GM19467 (cell line): ENCODE data around the gene BUB3.
"Not testable (repeated sequence)": the region's sequence is repeated elsewhere in the genome, so short reads cannot be mapped to it uniquely, and the experiment has no call there.

Source experiments
- ATAC-seq: cut with Tn5 transposase; IDR thresholded peaks from one replicate; pipeline ENCODE4 v1.9.1; 2021; ENCODE audit warnings: mild to moderate bottlenecking, moderate library complexity; ENCODE audit not compliant: unreplicated experiment

BUB3 gene

DNA sequence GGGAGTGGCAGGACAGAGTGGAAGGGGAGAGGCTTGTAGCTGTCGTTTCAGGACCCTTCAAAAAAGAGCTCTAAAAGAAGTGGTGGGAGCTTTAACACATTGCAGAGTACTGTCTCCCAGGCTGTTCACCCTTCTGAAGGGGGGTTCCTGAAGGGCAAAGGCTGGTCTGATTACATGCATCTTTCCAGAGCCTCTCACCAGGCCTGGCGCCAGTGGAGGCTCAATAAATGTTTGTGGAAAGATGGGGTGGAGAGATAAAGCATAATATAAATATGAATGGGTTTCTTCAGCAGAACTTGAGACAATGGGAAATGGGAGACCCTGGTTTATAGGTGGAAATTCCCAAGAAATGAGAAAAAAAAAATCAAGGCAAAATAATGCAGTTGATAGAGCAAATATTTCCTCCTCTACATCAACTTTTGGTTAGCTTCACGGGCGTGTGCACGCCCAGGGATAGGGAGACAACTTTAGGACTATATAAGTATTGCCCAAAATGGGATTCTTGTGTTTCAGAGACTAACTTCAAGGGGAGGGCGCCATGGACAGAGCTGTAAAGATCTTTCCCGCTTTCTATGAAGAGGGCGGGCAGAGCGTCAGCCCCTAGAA lies 613 bp upstream of the BUB3 start:
- no peak for ATAC-seq

- peak; percentile 43 for ATAC-seq
Measured at GRCh38 chr10:123154711-123155505, 706 bp downstream of the BUB3 start.

DNA sequence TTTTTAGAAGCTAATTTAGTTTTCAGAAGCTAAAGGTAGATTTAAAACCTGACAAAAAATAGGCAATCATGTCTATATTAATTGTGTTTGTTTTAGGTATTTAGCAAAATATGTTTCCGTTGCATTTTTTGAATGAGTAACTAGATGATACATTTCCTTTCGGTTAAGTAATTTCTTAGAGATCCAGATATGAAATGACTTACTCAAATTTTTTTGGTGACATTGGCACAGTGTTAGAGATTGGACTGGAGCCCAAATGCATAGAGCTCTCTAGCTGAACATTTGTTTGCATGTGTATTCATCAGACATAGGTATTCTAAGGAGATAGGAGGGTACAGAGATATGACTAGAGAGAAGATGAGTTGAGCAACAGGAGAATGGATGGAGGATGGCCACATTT lies 1.9 kb downstream of the BUB3 start:
- no peak for ATAC-seq

GRCh38 chr10:123157210-123157609 lies 3.0 kb downstream of the BUB3 start:
- no peak for ATAC-seq

DNA sequence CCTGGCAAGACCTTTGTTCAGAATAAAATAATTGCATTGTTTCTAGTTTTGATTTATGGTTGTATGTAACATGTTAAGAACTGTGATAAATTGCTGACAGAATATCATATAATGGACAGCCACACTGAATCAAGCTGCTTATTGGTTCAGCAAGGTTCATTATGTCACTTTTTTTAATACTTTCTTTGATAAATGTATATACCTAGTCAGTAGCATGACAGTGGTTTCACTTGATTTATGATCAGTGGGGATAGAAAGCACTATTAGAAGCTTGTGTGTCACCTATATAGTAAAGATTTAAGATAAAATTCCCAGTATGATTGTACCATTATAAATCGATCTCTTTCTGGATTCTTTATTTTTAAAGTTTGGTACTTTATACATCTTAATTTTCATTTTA lies 4.5 kb downstream of the BUB3 start:
- no peak for ATAC-seq

DNA sequence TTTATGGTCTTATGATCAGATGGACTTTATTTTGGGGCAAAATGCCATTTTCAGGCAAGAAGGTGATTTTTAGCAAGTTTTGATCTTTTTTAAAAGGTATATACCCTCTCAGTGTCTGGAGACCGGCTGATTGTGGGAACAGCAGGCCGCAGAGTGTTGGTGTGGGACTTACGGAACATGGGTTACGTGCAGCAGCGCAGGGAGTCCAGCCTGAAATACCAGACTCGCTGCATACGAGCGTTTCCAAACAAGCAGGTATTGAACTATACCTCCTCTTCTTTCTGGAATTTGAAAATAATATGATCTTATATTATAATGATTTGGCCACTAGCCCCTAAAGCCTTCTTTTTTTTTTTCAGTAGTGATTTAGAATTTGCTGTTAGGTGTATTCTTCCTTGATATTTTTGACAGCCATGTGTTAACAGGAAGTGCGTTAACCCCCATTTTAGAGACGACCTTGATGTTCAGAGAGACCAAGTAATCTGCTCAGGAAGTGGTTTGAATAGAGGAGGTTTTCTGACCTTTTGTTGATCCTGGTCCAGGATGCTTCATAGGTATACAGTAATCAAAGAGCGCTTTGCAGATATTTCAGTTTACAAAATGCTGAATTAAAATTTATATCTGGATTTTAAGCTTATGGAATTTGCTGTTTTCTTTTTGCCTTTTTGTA lies 6.2 kb downstream of the BUB3 start:
- no peak for ATAC-seq

DNA sequence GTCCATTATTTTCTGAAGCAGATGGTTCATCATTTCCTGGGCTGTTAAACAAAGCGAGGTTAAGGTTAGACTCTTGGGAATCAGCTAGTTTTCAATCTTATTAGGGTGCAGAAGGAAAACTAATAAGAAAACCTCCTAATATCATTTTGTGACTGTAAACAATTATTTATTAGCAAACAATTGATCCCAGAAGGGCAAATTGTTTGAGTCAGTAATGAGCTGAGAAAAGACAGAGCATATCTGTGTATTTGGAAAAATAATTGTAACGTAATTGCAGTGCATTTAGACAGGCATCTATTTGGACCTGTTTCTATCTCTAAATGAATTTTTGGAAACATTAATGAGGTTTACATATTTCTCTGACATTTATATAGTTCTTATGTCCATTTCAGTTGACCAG lies 10.1 kb downstream of the BUB3 start:
- no peak for ATAC-seq

DNA sequence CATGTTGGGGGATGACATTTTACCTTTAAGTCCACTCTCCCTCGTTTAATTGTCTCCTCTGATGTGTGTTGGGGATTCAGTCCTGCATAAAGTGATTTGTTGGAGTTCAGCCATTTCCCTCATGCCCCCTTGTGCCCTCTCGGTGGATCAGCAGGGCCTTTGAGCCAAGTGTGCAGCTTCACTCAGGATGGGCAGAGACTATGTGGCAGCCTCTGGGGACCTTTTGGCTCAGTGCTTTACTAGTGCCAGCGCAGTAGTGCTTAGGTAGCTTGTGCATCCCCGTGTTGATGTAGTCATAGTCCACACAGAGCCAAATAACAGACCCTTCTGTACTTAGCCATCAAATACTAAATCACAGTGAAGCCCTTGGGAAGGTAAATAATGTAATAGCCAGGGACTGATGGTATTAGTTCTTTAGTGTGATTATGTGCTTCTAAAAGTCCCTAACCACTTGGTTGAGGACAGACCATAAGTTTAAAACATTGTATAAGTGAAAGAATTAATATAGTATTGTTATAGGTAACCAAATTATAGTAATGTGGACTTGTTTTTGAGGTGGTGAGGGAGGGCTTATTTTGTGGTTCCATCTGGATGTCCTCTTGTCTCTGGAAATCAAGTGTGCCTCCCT lies 11.4 kb downstream of the BUB3 start:
- ATAC-seq: no peak

DNA sequence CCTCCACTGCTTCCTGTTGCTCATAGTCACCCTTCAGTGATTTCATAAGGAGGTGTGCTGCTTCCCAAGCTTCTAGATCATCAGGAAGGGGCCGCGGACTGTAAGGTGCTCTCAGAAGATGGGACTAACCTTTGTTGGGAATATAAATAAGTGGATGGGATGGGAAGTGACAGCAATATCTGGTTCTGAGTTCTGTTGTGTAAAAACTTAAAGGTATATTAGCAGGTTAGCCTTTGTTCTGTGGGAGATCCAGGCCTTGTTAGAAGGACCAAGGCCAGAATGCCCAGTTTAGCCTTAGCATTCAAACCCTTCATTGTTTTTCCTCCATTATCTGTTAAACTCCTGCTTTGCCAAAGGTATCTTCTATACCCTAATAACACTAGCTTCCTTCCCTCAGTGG lies 12.4 kb downstream of the BUB3 start:
- no peak for ATAC-seq

GRCh38 chr10:123170961-123171360 lies 16.8 kb downstream of the BUB3 start:
- no peak for ATAC-seq

- ATAC-seq: not testable (repeated sequence)
Measured at GRCh38 chr10:123171616-123172015, 17.4 kb downstream of the BUB3 start.

- ATAC-seq: no peak
Measured at GRCh38 chr10:123175389-123176387, 21.5 kb downstream of the BUB3 start.

DNA sequence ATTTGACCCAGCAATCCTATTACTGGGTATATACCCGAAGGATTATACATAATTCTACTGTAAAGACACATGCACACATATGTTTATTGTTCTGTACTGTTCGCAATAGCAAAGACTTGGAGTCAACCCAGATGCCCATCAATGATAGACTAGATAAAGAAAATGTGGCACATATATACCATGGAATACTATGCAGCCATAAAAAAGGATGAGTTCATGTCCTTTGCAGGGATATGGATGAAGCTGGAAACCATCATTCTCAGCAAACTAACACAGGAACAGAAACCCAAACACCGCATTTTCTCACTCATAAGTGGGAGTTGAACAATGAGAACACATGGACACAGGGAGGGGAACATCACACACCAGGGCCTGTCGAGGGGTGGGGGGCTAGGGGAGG lies 24.2 kb downstream of the BUB3 start:
- not testable (repeated sequence) for ATAC-seq

DNA sequence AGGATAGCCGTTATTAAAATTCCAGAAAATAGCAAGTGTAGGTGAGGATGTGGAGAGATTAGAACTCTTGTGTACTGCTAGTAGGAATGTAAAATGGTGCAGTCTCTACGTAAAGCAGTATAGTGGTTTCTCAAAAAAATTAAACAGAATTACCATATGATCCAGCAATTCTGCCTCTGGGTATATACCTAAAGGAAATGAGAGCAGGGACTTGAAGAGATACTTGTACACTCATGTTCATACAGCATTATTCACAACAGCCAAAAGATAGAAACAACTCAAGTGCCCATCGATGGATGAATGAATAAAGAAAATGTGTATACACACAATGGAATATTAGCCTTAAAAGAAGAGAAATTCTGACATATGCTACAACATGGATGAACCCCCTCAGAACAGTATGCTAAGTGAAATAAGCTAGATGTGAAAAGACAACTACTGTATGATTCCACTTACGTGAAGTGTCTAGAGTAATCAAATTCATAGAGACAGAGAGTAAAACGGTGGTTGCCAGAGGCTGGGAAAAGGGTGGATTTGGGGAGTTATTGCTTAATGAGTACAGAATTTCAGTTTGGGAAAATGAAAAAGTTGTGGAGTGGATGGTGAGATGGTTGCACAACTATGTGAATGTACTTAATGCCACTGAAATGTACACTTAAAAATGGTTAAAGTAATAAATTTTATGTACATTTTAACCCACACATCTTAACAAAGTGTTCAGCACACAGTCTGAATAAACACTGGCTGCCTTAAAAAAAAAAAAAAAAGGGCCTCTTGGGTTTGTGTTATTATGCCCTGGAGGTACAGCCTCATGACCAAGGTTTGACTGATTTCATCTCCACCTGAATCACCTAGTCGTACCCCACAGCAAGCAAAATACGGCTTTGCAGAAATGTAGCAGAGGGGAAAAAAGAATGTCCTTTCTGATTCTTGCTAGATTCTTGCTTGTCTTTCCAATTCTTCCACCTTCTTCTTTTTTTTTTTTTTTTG lies 26.2 kb downstream of the BUB3 start:
- ATAC-seq: no peak

GRCh38 chr10:123183724-123184123 lies 29.5 kb downstream of the BUB3 start:
- no peak for ATAC-seq

DNA sequence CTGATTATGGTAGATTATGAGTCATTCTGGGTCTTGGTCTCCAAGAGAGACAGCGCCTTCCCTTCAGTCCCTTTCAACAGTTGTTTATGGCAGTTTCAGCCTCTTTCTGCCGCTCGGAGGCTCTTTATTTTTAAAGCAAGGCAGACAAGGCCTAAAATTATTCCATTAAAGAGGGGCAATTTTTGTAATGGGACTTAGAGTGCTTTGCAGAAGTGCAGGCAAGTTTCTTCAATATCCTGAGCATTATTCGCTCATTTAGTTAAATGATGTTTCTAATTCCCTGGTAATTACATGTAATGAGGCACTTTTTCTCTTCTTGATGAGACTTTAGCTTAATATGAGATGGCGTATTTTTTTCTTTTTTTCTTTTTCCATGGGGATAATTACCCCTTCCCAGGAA lies 33.6 kb downstream of the BUB3 start:
- ATAC-seq: no peak

DNA sequence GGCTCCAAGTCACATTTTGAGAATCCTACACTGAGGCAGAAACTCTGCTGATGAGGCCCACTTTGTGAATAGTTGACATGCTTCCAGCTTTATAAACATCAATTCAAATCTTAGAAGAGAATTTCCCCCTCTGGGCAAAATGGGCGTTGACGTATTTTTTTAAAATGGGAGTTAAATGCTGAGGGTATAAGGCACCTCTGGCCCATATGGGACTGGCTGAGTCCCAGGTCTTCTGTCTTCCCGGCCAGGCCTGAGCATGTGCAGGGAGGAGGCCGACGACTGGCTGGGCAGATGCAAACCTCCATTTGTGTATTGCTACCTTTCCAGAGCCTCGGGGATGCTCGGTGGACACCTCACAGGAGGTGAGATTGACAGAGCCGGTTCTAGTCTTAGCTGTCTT lies 37.7 kb downstream of the BUB3 start:
- ATAC-seq: no peak

GRCh38 chr10:123194056-123194455 lies 39.9 kb downstream of the BUB3 start:
- no peak for ATAC-seq

- ATAC-seq: no peak
Measured at GRCh38 chr10:123200531-123200930, 46.3 kb downstream of the BUB3 start.
